HG02884 (cell line): ENCODE measurements around the gene ZC3H18.

Source experiments
- ATAC-seq: cut with Tn5 transposase; IDR thresholded peaks from one replicate; pipeline ENCODE4 v1.9.1; 2021; ENCODE audit warnings: mild to moderate bottlenecking, moderate library complexity; ENCODE audit not compliant: unreplicated experiment

The ZC3H18 gene

DNA sequence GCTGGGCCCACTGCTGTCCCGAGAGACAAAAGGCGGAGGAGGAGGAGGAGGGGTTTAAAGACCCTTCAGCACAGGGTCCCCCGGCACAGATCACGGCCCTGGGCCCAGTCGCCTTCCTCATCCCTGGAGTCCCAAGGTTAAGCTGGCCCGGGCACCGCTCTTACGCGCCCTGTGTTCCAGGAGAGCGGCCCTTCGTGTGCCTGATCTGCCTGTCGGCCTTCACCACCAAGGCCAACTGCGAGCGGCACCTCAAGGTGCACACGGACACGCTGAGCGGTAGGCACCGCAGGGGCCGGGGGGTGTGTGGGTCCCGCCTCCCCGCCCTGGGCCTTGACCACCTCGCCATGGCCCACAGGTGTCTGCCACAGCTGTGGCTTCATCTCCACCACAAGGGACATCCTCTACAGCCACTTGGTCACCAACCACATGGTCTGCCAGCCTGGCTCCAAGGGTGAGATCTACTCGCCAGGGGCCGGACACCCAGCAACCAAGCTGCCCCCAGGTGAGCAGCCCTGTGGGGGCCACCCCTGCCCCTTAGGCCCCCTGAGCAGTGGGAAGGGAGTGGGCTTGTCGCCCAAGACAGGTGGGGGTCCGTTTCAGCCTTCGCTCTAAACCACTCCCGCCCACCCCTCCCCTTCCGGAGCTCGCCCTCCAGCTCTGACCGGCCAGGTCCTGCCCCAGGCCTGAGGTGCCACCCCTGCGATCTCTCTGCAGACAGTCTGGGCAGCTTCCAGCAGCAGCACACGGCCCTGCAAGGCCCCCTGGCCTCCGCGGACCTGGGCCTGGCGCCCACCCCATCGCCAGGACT lies 37.6 kb upstream of the ZC3H18 start:
- no peak for ATAC-seq

DNA sequence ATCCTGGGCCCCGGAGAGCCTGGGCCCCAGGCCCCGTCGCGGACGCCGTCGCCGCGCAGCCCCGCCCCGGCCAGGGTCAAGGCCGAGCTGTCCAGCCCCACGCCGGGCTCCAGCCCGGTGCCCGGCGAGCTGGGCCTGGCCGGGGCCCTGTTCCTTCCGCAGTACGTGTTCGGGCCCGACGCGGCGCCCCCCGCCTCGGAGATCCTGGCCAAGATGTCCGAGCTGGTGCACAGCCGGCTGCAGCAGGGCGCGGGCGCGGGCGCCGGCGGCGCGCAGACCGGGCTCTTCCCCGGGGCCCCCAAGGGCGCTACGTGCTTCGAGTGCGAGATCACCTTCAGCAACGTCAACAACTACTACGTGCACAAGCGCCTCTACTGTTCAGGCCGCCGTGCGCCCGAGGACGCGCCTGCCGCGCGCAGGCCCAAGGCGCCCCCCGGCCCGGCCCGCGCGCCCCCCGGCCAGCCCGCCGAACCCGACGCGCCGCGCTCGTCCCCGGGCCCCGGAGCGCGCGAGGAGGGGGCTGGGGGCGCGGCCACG lies 36.8 kb upstream of the ZC3H18 start:
- ATAC-seq, result no peak

DNA sequence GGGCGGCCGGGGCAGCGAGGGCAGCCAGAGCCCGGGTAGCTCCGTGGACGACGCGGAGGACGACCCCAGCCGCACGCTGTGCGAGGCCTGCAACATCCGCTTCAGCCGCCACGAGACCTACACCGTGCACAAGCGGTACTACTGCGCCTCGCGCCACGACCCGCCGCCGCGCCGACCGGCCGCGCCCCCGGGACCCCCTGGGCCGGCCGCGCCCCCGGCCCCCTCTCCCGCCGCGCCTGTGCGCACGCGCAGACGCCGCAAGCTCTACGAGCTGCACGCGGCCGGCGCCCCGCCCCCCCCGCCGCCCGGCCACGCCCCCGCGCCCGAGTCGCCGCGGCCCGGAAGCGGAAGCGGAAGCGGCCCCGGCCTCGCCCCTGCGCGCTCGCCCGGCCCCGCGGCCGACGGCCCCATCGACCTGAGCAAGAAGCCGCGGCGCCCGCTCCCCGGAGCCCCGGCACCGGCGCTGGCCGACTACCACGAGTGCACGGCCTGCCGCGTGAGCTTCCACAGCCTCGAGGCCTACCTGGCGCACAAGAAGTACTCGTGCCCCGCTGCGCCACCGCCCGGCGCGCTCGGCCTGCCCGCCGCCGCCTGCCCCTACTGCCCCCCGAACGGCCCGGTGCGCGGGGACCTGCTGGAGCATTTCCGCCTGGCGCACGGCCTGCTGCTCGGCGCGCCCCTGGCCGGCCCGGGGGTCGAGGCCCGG lies 36.1 kb upstream of the ZC3H18 start:
- ATAC-seq, result peak; percentile 47

DNA sequence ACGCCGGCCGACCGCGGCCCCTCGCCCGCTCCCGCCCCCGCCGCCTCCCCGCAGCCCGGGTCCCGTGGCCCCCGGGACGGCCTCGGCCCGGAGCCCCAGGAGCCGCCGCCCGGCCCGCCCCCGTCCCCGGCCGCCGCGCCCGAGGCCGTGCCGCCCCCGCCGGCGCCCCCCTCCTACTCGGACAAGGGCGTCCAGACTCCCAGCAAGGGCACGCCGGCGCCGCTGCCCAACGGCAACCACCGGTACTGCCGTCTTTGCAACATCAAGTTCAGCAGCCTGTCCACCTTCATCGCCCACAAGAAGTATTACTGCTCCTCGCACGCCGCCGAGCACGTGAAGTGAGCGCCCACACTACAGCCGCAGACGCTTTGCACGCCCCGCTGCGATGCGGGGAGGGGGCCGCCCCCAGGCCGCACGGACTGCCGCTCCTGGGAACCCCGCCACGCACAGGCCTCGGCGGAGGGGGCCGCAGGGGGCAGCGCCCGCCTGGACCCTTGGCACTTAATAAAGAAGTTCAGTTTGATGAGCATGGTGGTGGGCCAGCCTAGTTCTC lies 35.5 kb upstream of the ZC3H18 start:
- ATAC-seq, result peak; percentile 18

DNA sequence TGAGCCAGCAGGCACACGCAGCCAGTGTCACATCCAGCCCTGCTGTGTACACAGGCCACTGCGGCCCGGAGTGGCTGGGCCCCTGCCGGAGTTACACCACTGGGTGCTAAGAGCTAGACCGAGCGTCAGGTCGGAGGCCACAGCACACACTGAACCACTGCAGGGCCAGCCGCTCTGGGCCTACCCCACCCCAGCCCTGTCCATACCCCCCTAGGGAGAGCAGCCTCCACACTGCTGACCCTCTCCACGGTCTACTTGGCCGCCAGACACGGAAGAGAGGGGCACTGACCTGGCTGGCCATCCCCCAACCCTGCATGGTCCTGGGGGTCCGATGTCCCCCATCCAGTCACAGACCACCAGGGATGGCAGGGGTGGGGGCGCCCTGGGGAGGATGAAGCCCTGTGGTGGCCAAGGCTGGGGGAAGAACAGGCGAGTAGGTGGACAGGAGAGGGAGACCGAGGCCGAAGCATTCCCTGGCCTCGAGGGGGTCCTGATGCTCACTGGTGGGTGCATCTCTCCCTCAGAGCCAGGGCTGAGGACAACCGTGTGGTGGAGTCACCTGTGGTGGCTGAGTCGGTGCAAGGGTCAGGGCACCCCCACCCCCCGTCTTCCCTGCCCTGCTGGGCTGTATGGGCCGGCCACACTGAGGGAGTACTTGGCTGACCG lies 34.9 kb upstream of the ZC3H18 start:
- no peak for ATAC-seq

DNA sequence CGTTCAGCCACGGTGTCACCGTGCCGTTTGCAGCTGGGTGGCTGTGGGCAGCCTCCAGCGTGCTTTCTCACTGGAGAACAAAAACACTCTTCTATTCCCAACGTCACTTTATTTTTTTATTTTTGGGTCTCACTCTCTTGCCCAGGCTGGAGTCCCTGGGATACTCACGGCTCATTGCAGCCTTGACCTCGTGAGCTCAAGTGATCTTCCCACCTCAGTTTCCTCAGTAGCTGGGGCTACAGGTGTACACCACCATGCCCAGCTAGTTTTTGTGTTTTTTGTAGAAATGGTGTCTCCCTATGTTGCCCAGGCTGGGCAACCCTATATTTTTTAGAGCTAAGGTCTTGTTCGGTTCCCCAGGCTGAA lies 34.4 kb upstream of the ZC3H18 start:
- ATAC-seq, result no peak

DNA sequence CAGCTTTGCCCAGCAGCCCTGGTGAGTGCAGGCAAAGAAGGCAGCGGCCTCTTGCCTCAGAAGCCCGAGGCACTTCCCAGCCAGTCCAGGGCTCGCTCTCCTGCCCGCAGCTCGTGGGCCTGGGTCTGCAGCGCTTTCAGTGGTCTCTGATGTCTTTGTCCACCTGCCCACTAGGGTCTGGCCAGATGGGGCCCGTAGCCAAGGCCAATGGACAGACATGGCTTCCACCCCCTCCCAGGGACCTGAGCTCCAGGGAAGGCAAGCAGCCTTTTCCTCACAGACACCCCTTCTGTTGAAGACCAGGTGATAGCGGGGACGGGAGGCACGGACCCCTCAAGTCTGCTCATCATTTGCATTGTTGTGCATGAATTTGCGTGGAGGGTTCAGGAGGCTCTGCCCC lies 33.7 kb upstream of the ZC3H18 start:
- ATAC-seq, result no peak

DNA sequence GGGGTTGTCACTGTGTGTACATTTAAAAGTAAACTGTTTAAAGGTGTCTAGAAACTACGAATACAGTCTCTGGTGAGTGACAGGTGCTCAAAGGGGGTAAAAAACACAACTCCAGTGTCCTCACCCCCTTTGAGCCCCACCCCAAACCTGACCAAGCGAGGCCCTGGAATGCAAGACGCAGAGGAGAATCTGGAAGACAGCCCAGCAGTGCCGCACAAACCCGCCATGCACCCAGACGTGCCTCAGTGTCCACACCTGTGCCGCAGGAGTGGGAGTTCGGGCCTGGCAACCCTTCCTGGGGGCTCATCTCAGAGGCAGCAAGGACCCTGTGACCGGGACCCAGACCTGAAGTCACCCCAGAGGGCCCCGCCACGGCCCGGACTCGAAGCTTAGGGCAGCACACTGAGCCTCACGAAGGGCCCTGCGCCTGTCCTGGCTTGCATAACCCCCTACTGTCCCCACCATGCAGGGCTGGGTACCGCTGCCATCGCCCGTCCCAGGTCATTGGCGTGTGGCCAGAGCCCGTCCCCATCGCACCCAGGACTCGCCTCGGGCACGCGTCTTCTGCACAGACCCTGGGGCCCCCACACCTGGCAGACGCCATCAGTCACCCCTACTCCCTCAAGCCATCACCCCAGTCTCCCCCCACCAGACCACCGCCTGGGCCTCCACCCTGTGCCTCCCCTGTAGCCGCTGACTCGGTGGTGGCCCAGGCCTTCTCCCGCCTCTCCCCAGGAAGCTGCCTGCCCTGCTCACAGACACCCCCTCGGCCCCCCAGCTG lies 33.0 kb upstream of the ZC3H18 start:
- no peak for ATAC-seq

DNA sequence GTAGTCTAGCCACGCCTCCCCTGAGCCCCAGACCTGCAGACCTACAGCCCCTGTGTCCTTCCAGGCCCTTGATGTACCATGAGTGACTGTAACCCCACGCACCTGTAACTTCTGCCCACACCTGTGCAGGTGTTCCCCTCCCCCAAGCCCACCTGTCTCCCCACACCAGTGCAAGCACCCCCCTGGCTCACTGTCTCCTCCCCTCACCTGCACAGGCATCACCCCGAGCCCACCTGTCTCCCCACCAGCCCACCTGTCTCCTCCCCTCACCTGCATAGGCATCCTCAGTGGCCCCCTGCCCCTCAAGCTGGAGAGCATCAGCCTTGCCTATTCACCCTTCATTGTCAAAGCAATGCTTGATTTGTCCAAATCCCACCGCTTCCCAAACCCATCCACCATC lies 32.3 kb upstream of the ZC3H18 start:
- no peak for ATAC-seq

DNA sequence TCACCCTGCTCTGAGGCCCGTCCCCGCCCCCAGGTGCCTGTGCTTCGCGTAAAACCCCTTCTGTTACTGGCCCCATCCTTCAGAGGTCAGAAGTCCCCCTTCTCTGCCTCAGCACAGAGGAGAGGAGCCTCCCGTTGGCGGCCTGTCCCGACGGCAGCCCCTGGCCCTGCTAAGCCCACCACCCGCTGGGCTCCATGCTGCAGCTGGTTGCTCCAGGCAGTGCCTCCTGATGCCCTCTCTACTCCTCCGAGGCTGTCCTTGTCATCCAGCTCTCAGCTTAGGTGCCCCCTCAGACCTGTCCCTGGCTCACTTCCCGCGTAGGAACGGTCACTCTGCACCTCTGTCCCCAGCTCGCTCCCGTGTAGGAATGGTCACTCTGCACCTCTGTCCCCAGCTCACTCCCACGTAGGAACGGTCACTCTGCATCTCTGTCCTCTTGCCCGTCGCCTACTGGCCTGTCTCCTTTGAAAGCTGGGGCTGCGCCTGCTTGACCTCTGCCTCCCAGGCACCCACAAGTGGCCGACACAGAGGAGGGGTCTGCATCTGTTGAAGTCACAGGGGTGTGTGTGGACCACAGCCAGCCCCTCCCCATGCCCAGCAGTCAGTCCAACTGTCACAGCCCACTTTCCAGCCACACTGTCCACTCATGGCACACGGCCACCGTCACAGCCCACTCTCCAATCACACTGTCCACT lies 31.7 kb upstream of the ZC3H18 start:
- ATAC-seq, result no peak

DNA sequence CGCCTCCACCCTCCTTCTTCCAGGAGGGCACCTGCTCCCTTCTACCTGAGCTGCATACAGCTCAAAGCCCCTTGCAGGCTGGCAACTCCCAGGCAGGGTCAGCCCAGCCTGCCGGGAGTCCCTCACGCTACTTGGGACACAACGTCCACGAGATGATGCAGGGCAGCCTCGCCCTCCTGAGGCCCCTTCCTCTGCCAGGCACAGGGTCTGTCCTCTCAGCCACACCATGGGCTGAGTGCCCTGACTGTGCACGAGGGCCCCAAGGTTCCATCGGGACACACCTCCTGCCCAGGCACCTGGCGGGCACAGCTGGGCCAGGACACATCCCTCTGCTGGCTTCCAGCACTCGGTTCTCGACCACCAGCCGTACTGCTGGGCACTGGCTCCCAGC lies 30.9 kb upstream of the ZC3H18 start:
- no peak for ATAC-seq

DNA sequence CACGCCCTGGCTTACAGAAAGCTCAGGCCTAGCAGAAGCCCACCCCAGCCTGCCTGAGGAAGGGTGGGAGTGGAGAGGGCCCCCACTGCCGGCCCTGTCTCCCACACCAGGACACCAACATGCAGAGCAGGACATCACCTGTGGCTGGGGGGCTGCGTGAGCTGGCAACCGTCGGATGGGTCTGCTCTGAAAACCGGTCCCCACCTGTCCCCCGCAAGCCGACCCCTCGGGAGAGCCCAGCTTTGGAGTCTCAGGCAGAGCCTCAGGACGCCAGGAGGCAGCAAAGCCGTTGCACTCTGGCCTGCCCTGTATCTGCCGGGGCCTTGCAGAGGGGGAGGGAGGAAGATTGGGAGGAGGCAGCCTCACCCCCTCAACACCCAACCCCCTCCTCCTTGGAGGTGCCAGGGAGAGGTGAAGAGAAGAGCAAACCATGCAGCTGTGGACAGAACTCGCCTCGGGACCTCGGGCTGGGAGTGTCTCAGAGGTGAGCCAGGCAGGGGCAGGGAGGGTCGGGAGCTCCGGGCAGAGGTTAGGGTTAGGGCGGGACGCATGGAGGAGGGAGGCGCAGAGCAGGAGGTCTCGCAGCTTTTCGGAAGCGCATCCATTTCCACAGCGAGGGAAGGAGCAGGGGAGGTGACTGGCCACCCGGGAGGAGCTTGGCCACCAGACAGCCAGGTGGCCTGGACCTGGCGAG lies 30.4 kb upstream of the ZC3H18 start:
- no peak for ATAC-seq

DNA sequence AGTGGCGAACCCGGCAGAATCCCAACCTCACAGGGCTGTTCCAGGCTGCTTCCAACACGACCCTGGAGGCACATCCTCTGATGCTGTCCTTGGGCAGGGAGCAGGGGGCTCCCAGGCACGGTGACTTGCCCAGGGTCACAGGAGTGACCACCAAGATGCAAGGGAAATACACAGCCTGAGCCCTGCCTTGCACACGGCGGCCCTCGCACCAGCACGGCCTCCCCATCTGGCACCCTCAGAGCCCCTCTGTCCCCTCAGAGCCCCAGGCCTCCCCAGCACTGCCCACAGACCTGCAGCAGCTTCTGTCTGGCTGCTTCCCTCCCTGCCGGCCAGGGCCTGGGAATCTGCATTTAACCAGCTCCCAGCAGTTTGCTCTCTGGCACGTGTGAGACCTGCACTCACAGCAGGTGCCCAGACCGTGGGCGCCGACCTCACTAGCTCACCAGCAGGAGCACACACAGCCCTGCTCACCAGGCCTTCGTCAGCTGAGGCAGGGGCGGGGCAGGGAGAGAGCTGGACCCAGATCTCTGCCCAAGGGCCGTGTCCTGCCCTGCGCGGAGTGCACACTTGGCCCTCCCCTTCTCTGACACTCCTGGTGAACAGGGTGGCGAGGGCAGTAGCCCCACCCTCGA lies 29.7 kb upstream of the ZC3H18 start:
- no peak for ATAC-seq

DNA sequence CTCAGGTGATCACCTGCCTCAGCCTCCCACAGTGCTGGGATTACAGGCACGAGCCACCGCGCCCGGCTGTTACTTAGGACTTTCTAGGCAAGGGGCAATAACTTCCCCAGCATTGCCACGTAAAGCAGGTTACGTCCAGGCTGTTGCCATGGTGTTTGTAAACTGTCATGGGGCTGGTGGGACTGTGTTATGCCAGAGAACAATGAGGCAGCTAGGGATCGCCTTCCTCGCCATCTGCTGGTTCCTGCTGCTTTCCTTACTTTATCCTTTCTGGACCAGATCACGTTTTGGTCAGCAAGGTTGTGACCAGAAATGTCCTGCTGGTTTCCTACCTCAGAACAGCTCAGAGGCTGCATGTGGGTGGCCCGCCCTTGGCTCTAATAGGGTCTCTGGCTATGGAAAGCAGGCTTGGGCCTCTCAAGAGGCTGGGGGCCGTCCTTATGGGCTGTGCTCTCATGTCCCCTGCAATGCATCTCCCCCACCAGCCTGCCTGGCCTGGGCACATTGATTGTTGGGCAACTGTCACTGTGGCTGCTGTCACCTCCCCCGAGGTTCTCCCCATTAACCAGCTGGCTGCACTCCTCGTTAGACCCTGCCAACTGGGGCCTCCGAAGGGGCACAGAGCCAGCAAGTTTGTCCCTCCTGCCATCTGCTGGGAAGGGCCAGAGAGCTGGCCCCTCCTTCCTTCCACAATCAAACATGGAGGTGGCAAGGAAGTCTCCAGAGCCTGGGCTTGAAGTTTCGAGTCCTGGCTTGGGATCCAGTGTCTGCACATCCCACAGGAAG lies 28.2 kb upstream of the ZC3H18 start:
- no peak for ATAC-seq

DNA sequence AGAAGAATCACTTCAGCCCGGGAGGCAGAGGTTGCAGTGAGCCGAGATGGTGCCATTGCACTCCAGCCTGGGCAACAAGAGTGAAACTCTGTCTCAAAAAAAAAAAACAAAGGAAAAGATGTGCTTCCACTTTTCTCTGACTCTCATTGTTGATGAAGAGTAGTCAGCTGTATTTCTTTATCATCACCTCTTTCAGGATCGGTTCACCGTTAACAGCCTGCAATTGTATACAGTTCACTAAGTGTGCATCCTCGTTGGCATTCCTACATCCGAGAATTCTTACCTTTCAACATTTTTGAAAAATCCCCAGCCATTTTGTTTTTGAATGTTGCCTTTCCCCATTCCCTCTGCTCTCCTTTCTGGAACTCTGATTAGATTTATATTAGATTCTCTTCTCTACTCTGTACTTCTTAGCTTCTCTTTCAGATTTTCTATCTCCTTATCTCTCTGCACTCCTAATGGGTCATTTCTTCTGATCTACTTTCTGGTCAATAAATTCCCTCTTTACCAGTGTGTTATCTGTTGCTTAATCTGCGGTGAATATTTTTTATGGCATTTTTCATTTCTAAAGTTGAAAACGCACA lies 26.9 kb upstream of the ZC3H18 start:
- no peak for ATAC-seq

DNA sequence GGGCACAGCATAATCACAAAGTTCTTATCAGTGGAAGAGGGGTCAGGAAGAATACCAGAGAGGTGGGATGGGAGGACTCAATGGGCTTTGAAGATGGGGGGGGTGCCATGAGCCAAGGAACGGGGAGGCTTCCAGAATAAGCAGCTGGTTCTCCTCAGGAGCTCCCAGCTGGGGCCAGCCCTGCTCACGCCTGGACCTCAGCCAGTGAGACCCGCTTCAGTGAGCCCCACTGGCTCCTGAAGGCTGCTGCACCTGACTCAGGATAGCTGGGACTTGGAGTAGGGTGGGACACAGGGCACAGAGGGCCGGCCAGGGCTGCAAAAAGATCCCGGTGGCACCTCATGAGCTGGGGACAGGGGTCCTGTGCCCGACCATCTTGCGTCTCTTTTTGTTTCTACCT lies 24.4 kb upstream of the ZC3H18 start:
- no peak for ATAC-seq

DNA sequence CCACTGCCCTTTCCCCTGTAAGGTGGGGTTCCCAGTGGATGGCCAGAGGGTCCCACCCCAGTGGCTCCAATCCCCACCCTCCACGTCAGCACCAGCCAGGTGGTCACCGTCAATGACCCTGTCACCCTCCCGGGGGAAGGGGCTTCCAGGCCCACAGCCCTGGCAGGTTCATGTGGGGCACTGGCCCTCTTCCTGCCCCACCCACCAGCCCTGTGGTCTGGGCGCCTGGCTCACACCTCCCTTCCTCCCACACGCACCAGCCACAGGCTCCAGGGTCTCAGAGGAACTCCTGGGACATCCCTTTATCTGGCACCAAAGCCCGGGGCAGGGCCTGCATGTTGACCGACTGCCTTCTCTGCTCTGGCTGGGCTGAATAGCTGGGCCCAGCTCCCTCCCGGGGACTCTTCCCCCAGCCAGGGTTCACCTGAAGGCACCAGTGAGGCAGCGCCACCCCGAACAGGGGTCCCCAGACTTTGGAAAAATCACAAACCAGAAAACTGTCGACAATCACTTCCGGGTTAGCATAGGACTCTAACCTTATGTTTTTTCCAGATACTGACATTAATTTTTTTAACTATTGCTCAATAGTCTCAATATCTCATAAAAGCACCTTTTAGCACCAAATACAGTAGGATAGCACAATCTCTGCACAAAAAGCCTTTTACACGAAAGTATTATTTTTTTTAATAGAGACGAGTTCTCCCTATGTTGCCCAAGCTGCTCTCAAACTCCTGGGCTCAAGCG lies 21.9 kb upstream of the ZC3H18 start:
- ATAC-seq, result no peak
